ENCODE measurements around the gene SLC16A13.

SLC16A13 gene

GRCh38 chr17:7011942-7012254 lies 23.9 kb upstream of the SLC16A13 start:
- H3K4me1 ChIP-seq (ENCODE audit: control insufficient read depth in 1 of 2, insufficient read depth in 2 of 2, low read length in 2 of 2), result peaks cover 30 to 44% of the 10 kb centered on the region in 2 donors
- H3K27me3 ChIP-seq (ENCODE audit: control insufficient read depth in 1 of 2, insufficient read depth in 2 of 2, low read length in 2 of 2), result no peaks in the 10 kb centered on the region
- no peaks in the 10 kb centered on the region for H3K9me3 ChIP-seq (ENCODE audit: control insufficient read depth in 1 of 2, low read length in 2 of 2)
- peak overlapping the region; percentile 71 to 98 for H3K4me3 ChIP-seq (ENCODE audit: low read depth in 1 of 2, low read length in 2 of 2)
- peaks cover 0 to 4% of the 10 kb centered on the region in 2 donors for H3K36me3 ChIP-seq (ENCODE audit: control insufficient read depth in 1 of 2, insufficient read depth in 2 of 2, low read length in 2 of 2)
- H3K27ac ChIP-seq (ENCODE audit: low read depth, low read length), result peak overlapping the region; percentile 97
- peak overlapping the region; percentile 79 to 89 for H3K9ac ChIP-seq (ENCODE audit: low read depth in 1 of 2, low read length in 2 of 2)

- Histone ChIP-seq H3K36me3 (ENCODE audit: control insufficient read depth in 1 of 2, insufficient read depth in 2 of 2, low read length in 2 of 2) (peaks cover 0 to 9% of the 10 kb centered on the region in 2 donors), H3K27ac (ENCODE audit: low read depth, low read length) (peak overlapping the region; percentile 97), H3K4me1 (ENCODE audit: control insufficient read depth in 1 of 2, insufficient read depth in 2 of 2, low read length in 2 of 2) (peaks cover 41 to 49% of the 10 kb centered on the region in 2 donors), H3K27me3 (ENCODE audit: control insufficient read depth in 1 of 2, insufficient read depth in 2 of 2, low read length in 2 of 2) (no peaks in the 10 kb centered on the region), H3K9me3 (ENCODE audit: control insufficient read depth in 1 of 2, low read length in 2 of 2) (no peaks in the 10 kb centered on the region), H3K9ac (ENCODE audit: low read depth in 1 of 2, low read length in 2 of 2) (peak overlapping the region; percentile 79 to 89), H3K4me3 (ENCODE audit: low read depth in 1 of 2, low read length in 2 of 2) (peak overlapping the region; percentile 71 to 98)
Observed at GRCh38 chr17:7014261-7014994, 21.4 kb upstream of the SLC16A13 start.

- H3K27ac ChIP-seq (ENCODE audit: low read depth, low read length), result peak overlapping the region; percentile 97
- no peaks in the 10 kb centered on the region for H3K9me3 ChIP-seq (ENCODE audit: control insufficient read depth in 1 of 2, low read length in 2 of 2)
- no peaks in the 10 kb centered on the region for H3K27me3 ChIP-seq (ENCODE audit: control insufficient read depth in 1 of 2, insufficient read depth in 2 of 2, low read length in 2 of 2)
- H3K9ac ChIP-seq (ENCODE audit: low read depth in 1 of 2, low read length in 2 of 2), result peak overlapping the region; percentile 76 to 87
- peaks cover 0 to 5% of the 10 kb centered on the region in 2 donors for H3K36me3 ChIP-seq (ENCODE audit: control insufficient read depth in 1 of 2, insufficient read depth in 2 of 2, low read length in 2 of 2)
- peaks cover 33 to 42% of the 10 kb centered on the region in 2 donors for H3K4me1 ChIP-seq (ENCODE audit: control insufficient read depth in 1 of 2, insufficient read depth in 2 of 2, low read length in 2 of 2)
- peak overlapping the region; percentile 71 for H3K4me3 ChIP-seq (ENCODE audit: low read depth in 1 of 2, low read length in 2 of 2)
Observed at GRCh38 chr17:7014995-7015958, 20.5 kb upstream of the SLC16A13 start.

- Histone ChIP-seq H3K27ac (ENCODE audit: low read depth, low read length) (no peak overlapping the region), H3K9ac (ENCODE audit: low read depth in 1 of 2, low read length in 2 of 2) (peak overlapping the region in 1 of 2 donors; percentile 76), H3K9me3 (ENCODE audit: control insufficient read depth in 1 of 2, low read length in 2 of 2) (no peaks in the 10 kb centered on the region), H3K36me3 (ENCODE audit: control insufficient read depth in 1 of 2, insufficient read depth in 2 of 2, low read length in 2 of 2) (peaks cover 0 to 5% of the 10 kb centered on the region in 2 donors), H3K4me3 (ENCODE audit: low read depth in 1 of 2, low read length in 2 of 2) (no peak overlapping the region), H3K4me1 (ENCODE audit: control insufficient read depth in 1 of 2, insufficient read depth in 2 of 2, low read length in 2 of 2) (peaks cover 24 to 31% of the 10 kb centered on the region in 2 donors), H3K27me3 (ENCODE audit: control insufficient read depth in 1 of 2, insufficient read depth in 2 of 2, low read length in 2 of 2) (no peaks in the 10 kb centered on the region)
Observed at GRCh38 chr17:7016418-7016817, 19.4 kb upstream of the SLC16A13 start.

GRCh38 chr17:7016886-7017826 lies 18.7 kb upstream of the SLC16A13 start:
- H3K4me3 ChIP-seq (ENCODE audit: low read depth in 1 of 2, low read length in 2 of 2), result peak overlapping the region in 1 of 2 donors; percentile 30
- no peak overlapping the region for H3K27ac ChIP-seq (ENCODE audit: low read depth, low read length)
- peak overlapping the region in 1 of 2 donors; percentile 57 for H3K9ac ChIP-seq (ENCODE audit: low read depth in 1 of 2, low read length in 2 of 2)

GRCh38 chr17:7017827-7018200 lies 18.0 kb upstream of the SLC16A13 start:
- peaks cover 36 to 40% of the 10 kb centered on the region in 2 donors for H3K4me1 ChIP-seq (ENCODE audit: control insufficient read depth in 1 of 2, insufficient read depth in 2 of 2, low read length in 2 of 2)
- H3K9ac ChIP-seq (ENCODE audit: low read depth in 1 of 2, low read length in 2 of 2), result peak overlapping the region in 1 of 2 donors; percentile 57
- peak overlapping the region in 1 of 2 donors; percentile 30 for H3K4me3 ChIP-seq (ENCODE audit: low read depth in 1 of 2, low read length in 2 of 2)
- H3K27ac ChIP-seq (ENCODE audit: low read depth, low read length), result peak overlapping the region; percentile 62
- no peaks in the 10 kb centered on the region for H3K27me3 ChIP-seq (ENCODE audit: control insufficient read depth in 1 of 2, insufficient read depth in 2 of 2, low read length in 2 of 2)
- peaks cover 0 to 5% of the 10 kb centered on the region in 2 donors for H3K36me3 ChIP-seq (ENCODE audit: control insufficient read depth in 1 of 2, insufficient read depth in 2 of 2, low read length in 2 of 2)
- H3K9me3 ChIP-seq (ENCODE audit: control insufficient read depth in 1 of 2, low read length in 2 of 2), result no peaks in the 10 kb centered on the region

More at GRCh38 chr17:7016886-7017826, 18.7 kb upstream of the SLC16A13 start:
- Histone ChIP-seq H3K36me3 (ENCODE audit: control insufficient read depth in 1 of 2, insufficient read depth in 2 of 2, low read length in 2 of 2) (peaks cover 0 to 5% of the 10 kb centered on the region in 2 donors), H3K27me3 (ENCODE audit: control insufficient read depth in 1 of 2, insufficient read depth in 2 of 2, low read length in 2 of 2) (no peaks in the 10 kb centered on the region), H3K9me3 (ENCODE audit: control insufficient read depth in 1 of 2, low read length in 2 of 2) (no peaks in the 10 kb centered on the region), H3K4me1 (ENCODE audit: control insufficient read depth in 1 of 2, insufficient read depth in 2 of 2, low read length in 2 of 2) (peaks cover 30 to 35% of the 10 kb centered on the region in 2 donors)

GRCh38 chr17:7018331-7018964 lies 17.4 kb upstream of the SLC16A13 start:
- no peaks in the 10 kb centered on the region for H3K9me3 ChIP-seq (ENCODE audit: control insufficient read depth in 1 of 2, low read length in 2 of 2)
- H3K4me1 ChIP-seq (ENCODE audit: control insufficient read depth in 1 of 2, insufficient read depth in 2 of 2, low read length in 2 of 2), result peaks cover 36 to 42% of the 10 kb centered on the region in 2 donors
- H3K4me3 ChIP-seq (ENCODE audit: low read depth in 1 of 2, low read length in 2 of 2), result peak overlapping the region; percentile 48 to 59
- H3K36me3 ChIP-seq (ENCODE audit: control insufficient read depth in 1 of 2, insufficient read depth in 2 of 2, low read length in 2 of 2), result peaks cover 0 to 5% of the 10 kb centered on the region in 2 donors
- H3K27ac ChIP-seq (ENCODE audit: low read depth, low read length), result peak overlapping the region; percentile 62
- peak overlapping the region in 1 of 2 donors; percentile 57 for H3K9ac ChIP-seq (ENCODE audit: low read depth in 1 of 2, low read length in 2 of 2)
- no peaks in the 10 kb centered on the region for H3K27me3 ChIP-seq (ENCODE audit: control insufficient read depth in 1 of 2, insufficient read depth in 2 of 2, low read length in 2 of 2)

GRCh38 chr17:7019367-7019766 lies 16.4 kb upstream of the SLC16A13 start:
- H3K27me3 ChIP-seq (ENCODE audit: control insufficient read depth in 1 of 2, insufficient read depth in 2 of 2, low read length in 2 of 2), result no peaks in the 10 kb centered on the region
- H3K4me3 ChIP-seq (ENCODE audit: low read depth in 1 of 2, low read length in 2 of 2), result peak overlapping the region; percentile 48 to 59
- H3K4me1 ChIP-seq (ENCODE audit: control insufficient read depth in 1 of 2, insufficient read depth in 2 of 2, low read length in 2 of 2), result peaks cover 36 to 38% of the 10 kb centered on the region in 2 donors
- H3K9me3 ChIP-seq (ENCODE audit: control insufficient read depth in 1 of 2, low read length in 2 of 2), result no peaks in the 10 kb centered on the region
- H3K27ac ChIP-seq (ENCODE audit: low read depth, low read length), result peak overlapping the region; percentile 51
- peak overlapping the region; percentile 15 to 57 for H3K9ac ChIP-seq (ENCODE audit: low read depth in 1 of 2, low read length in 2 of 2)
- H3K36me3 ChIP-seq (ENCODE audit: control insufficient read depth in 1 of 2, insufficient read depth in 2 of 2, low read length in 2 of 2), result peaks cover 0 to 5% of the 10 kb centered on the region in 2 donors

All from duodenal mucosa (tissue), 2 donors.